HepG2 (cell line): ENCODE data around the gene SNRNP48. TPM values are rescaled to one million over a fixed set of nuclear protein-coding genes. Genes with fewer than 3 reads are reported as not detected.

Experiments
- ATF4 ChIP-seq, 2 experiments: fragments of 450-650 bp in 1 of 2; sonication (generic) in 1 of 2; formaldehyde crosslinking; IDR thresholded peaks; 2 replicates each; pipeline versions ENCODE4 v1.5.0 to v1.8.0; 2020 to 2022; ENCODE audit warnings: mild to moderate bottlenecking in 1 of 2, missing genetic modification reagents in 1 of 2
- HOXA5 ChIP-seq: sonication (generic); formaldehyde crosslinking; IDR thresholded peaks from 2 replicates; pipeline ENCODE4 v1.4.0; 2020; ENCODE audit warnings: missing genetic modification reagents
- KAT7 ChIP-seq: IDR thresholded peaks from 2 replicates; pipeline ENCODE4 v1.6.1; 2018; ENCODE audit warnings: borderline replicate concordance, missing compliant biosample characterization
- SATB2 ChIP-seq: sonication (generic); formaldehyde crosslinking; IDR thresholded peaks from 2 replicates; pipeline ENCODE4 v1.5.0; 2020; ENCODE audit warnings: missing genetic modification reagents
- ZBED4 ChIP-seq: sonication (generic); formaldehyde crosslinking; IDR thresholded peaks from 2 replicates; pipeline ENCODE4 v1.4.0; 2020; ENCODE audit warnings: missing genetic modification reagents, borderline replicate concordance
- ZBTB46 ChIP-seq: sonication (generic); formaldehyde crosslinking; IDR thresholded peaks from 2 replicates; pipeline ENCODE4 v1.4.0; 2020; ENCODE audit warnings: mild to moderate bottlenecking, missing genetic modification reagents, borderline replicate concordance
- ZNF569 ChIP-seq: sonication (generic); formaldehyde crosslinking; IDR thresholded peaks from 2 replicates; pipeline ENCODE4 v1.5.0; 2020; ENCODE audit warnings: mild to moderate bottlenecking, missing genetic modification reagents, moderate library complexity, borderline replicate concordance
- ZNF572 ChIP-seq: sonication (generic); formaldehyde crosslinking; IDR thresholded peaks from 2 replicates; pipeline ENCODE4 v1.5.1; 2020; ENCODE audit warnings: mild to moderate bottlenecking, missing genetic modification reagents
- ZNF616 ChIP-seq: sonication (generic); formaldehyde crosslinking; IDR thresholded peaks from 2 replicates; pipeline ENCODE4 v1.5.0; 2020; ENCODE audit warnings: low read depth, mild to moderate bottlenecking, missing genetic modification reagents
- ZNF670 ChIP-seq: sonication (generic); formaldehyde crosslinking; IDR thresholded peaks from 2 replicates; pipeline ENCODE4 v1.8.0; 2022; ENCODE audit warnings: mild to moderate bottlenecking, missing genetic modification reagents, borderline replicate concordance
- ZNF776 ChIP-seq: sonication (generic); formaldehyde crosslinking; IDR thresholded peaks from 2 replicates; pipeline ENCODE4 v1.4.0; 2020; ENCODE audit warnings: mild to moderate bottlenecking, missing genetic modification reagents
- polyA plus RNA-seq, 8 experiments: library from polyadenylated mRNA; depleted of rRNA in 3 of 8; stranded (reverse) in 7 of 8; unstranded in 1 of 8; fragments of >200 nt; fragmentation: Illumina TruSeq in 4 of 8; extraction: Trizol in 4 of 8; gene quantifications; 2 replicates each; pipeline versions ENCODE4 v1.2.1 to v1.2.3, GENCODE V29; 2011 to 2016; ENCODE audit warnings: low read depth in 4 of 8, missing spikeins in 1 of 8, mixed read lengths in 1 of 8; ENCODE audit not compliant: insufficient read depth in 1 of 8
- total RNA-seq, 5 experiments: library from RNA; depleted of rRNA; stranded (reverse); fragments of >200 nt; fragmentation: Illumina TruSeq; extraction: Trizol; gene quantifications; 2 replicates each; pipeline ENCODE4 v1.2.3, GENCODE V29; 2016; ENCODE audit warnings: low read depth in 1 of 5
- TF ChIP-seq, protein P1 (sequence below): sonication (generic); formaldehyde crosslinking; IDR thresholded peaks from 2 replicates; pipeline ENCODE4 v1.4.0; 2020; ENCODE audit warnings: missing genetic modification reagents; ENCODE audit errors: not compliant biosample characterization
- TF ChIP-seq, protein P2 (sequence below): sonication (generic); formaldehyde crosslinking; IDR thresholded peaks from 2 replicates; pipeline ENCODE4; 2020; ENCODE audit warnings: missing genetic modification reagents, mild to moderate bottlenecking, borderline replicate concordance

Gene SNRNP48
- total and polyA plus RNA-seq, 2 of the 13 experiments (the other 11 are each of a cell fraction or from before 2014, with no cell fraction given): 17.5 to 47.5 TPM

- TF ChIP-seq ZBTB46: 0 out of 2 replicates have a peak, but pooled peaks have one; percentile 73
- peak in 1 of 2 experiments; percentile 82; a peak in 2 of 4 replicates for TF ChIP-seq ATF4 (CRISPR knock-in tag; IDR thresholded peaks at IDR 0.05)
- TF ChIP-seq ZNF616 (CRISPR knock-in tag): no peak
- no peak for TF ChIP-seq ZNF776
- peak; percentile 90 for TF ChIP-seq HOXA5 (CRISPR knock-in tag)
- TF ChIP-seq ZBED4 (CRISPR knock-in tag): peak; percentile 80; the same call in 1 of the 2 replicates
- peak; percentile 81 for TF ChIP-seq KAT7
- TF ChIP-seq ZNF572: no peak
- TF ChIP-seq SATB2 (CRISPR knock-in tag): 0 out of 2 replicates have a peak, but pooled peaks have one; percentile 10
- no peak; the same call in 1 of the 2 replicates for TF ChIP-seq ZNF569 (CRISPR knock-in tag)
- TF ChIP-seq, protein P1, sequence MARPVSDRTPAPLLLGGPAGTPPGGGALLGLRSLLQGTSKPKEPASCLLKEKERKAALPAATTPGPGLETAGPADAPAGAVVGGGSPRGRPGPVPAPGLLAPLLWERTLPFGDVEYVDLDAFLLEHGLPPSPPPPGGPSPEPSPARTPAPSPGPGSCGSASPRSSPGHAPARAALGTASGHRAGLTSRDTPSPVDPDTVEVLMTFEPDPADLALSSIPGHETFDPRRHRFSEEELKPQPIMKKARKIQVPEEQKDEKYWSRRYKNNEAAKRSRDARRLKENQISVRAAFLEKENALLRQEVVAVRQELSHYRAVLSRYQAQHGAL (CRISPR knock-in tag): no peak
- TF ChIP-seq ZNF670 (CRISPR knock-in tag): peak; percentile 99
- TF ChIP-seq, protein P2, sequence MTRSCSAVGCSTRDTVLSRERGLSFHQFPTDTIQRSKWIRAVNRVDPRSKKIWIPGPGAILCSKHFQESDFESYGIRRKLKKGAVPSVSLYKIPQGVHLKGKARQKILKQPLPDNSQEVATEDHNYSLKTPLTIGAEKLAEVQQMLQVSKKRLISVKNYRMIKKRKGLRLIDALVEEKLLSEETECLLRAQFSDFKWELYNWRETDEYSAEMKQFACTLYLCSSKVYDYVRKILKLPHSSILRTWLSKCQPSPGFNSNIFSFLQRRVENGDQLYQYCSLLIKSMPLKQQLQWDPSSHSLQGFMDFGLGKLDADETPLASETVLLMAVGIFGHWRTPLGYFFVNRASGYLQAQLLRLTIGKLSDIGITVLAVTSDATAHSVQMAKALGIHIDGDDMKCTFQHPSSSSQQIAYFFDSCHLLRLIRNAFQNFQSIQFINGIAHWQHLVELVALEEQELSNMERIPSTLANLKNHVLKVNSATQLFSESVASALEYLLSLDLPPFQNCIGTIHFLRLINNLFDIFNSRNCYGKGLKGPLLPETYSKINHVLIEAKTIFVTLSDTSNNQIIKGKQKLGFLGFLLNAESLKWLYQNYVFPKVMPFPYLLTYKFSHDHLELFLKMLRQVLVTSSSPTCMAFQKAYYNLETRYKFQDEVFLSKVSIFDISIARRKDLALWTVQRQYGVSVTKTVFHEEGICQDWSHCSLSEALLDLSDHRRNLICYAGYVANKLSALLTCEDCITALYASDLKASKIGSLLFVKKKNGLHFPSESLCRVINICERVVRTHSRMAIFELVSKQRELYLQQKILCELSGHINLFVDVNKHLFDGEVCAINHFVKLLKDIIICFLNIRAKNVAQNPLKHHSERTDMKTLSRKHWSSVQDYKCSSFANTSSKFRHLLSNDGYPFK (CRISPR knock-in tag): peak; percentile 75; the same call in 1 of the 2 replicates
Observed at GRCh38 chr6:7561153-7561964, 28.6 kb upstream of the SNRNP48 start (continued).
